Smooth muscle cell (in vitro differentiated cells): Measurements from ENCODE around the gene ZNF469. TPM values are rescaled to one million over a fixed set of nuclear protein-coding genes. Genes with fewer than 3 reads are reported as not detected.

Experiments used
- DNase-seq: peaks from one replicate; lab custom pipeline; 2025; ENCODE audit not compliant: unreplicated experiment; lab: John Stamatoyannopoulos, UW
- H2AFZ ChIP-seq: fragments of 200-600 bp; sonication (generic); 2 replicates; pipeline ENCODE4 v1.6.0; 2016; ENCODE audit warnings: antibody characterized with exemption, low read depth, mild to moderate bottlenecking
- H3F3A ChIP-seq: fragments of 200-600 bp; sonication (generic); 2 replicates; pipeline ENCODE4 v1.6.0; 2017; ENCODE audit warnings: antibody characterized with exemption, low read depth
- H3K27ac ChIP-seq: fragments of 200-600 bp; sonication (generic); 2 replicates; pipeline ENCODE4 v1.5.1; 2016; ENCODE audit warnings: low read depth, mild to moderate bottlenecking
- H3K27me3 ChIP-seq: fragments of 200-600 bp; sonication (generic); 2 replicates; pipeline ENCODE4 v1.6.1; 2016; ENCODE audit warnings: low read depth, mild to moderate bottlenecking
- H3K36me3 ChIP-seq: fragments of 200-600 bp; sonication (generic); 2 replicates; pipeline ENCODE4 v1.5.1; 2016; ENCODE audit warnings: low read depth
- H3K4me1 ChIP-seq: fragments of 200-600 bp; sonication (generic); 2 replicates; pipeline ENCODE4 v1.5.1; 2016; ENCODE audit warnings: low read depth
- H3K4me2 ChIP-seq: fragments of 200-600 bp; sonication (generic); 2 replicates; pipeline ENCODE4 v1.6.0; 2016; ENCODE audit warnings: mild to moderate bottlenecking
- H3K4me3 ChIP-seq: fragments of 200-600 bp; sonication (generic); 2 replicates; pipeline ENCODE4 v1.5.1; 2016; ENCODE audit warnings: mild to moderate bottlenecking
- H3K79me2 ChIP-seq: fragments of 200-600 bp; sonication (generic); 2 replicates; pipeline ENCODE4 v1.6.0; 2016; ENCODE audit warnings: low read depth, mild to moderate bottlenecking
- H3K9ac ChIP-seq: fragments of 200-600 bp; sonication (generic); 2 replicates; pipeline ENCODE4 v1.6.0; 2016; ENCODE audit warnings: low read depth
- H3K9me3 ChIP-seq: fragments of 200-600 bp; sonication (generic); replicated peaks from 2 replicates; pipeline ENCODE4 v1.5.1; 2016; ENCODE audit warnings: low read depth
- H4K20me1 ChIP-seq: fragments of 200-600 bp; sonication (generic); 2 replicates; pipeline ENCODE4 v1.6.0; 2016; ENCODE audit warnings: low read depth
- WGBS: methylation state at CpG from one replicate; pipeline ENCODE4 v1.1.7; 2016; ENCODE audit warnings: low lambda C conversion rate; 5-methylcytosine and 5-hydroxymethylcytosine counted together
- polyA plus RNA-seq: library from polyadenylated mRNA; unstranded; fragments of >200 nt; fragmentation: Nextera tagmentation; extraction: Ambion mirVana; gene quantifications from 2 replicates; pipeline ENCODE4 v1.2.1, GENCODE V29; 2016
- total RNA-seq: library from RNA; depleted of rRNA; stranded (reverse); fragments of >200 nt; gene quantifications from 2 replicates; pipeline ENCODE4 v1.2.3, GENCODE V29; 2014
- TF ChIP-seq, protein P1 (sequence below): fragments of 200-600 bp; sonication (generic); IDR thresholded peaks from 2 replicates; pipeline ENCODE4 v1.5.1; 2017; ENCODE audit warnings: borderline replicate concordance, mild to moderate bottlenecking, antibody characterized with exemption; ENCODE audit not compliant: insufficient read depth, poor library complexity, severe bottlenecking

The ZNF469 gene
- total and polyA plus RNA-seq, 2 experiments from 2014 or later, result 5.0 to 6.2 TPM

- Histone ChIP-seq H3K9ac (no peak overlapping the region), H3K27me3 (no peaks in the 10 kb centered on the region), H3K4me3 (no peak overlapping the region), H3K9me3 (no peaks in the 10 kb centered on the region), H4K20me1 (no peaks in the 10 kb centered on the region), H3K4me2 (no peak overlapping the region), H3K79me2 (no peaks in the 10 kb centered on the region), H3K36me3 (no peaks in the 10 kb centered on the region), H3F3A (no peaks in the 10 kb centered on the region), H3K4me1 (no peaks in the 10 kb centered on the region), H2AFZ (no peak overlapping the region), H3K27ac (no peak overlapping the region)
- TF ChIP-seq, protein P1, sequence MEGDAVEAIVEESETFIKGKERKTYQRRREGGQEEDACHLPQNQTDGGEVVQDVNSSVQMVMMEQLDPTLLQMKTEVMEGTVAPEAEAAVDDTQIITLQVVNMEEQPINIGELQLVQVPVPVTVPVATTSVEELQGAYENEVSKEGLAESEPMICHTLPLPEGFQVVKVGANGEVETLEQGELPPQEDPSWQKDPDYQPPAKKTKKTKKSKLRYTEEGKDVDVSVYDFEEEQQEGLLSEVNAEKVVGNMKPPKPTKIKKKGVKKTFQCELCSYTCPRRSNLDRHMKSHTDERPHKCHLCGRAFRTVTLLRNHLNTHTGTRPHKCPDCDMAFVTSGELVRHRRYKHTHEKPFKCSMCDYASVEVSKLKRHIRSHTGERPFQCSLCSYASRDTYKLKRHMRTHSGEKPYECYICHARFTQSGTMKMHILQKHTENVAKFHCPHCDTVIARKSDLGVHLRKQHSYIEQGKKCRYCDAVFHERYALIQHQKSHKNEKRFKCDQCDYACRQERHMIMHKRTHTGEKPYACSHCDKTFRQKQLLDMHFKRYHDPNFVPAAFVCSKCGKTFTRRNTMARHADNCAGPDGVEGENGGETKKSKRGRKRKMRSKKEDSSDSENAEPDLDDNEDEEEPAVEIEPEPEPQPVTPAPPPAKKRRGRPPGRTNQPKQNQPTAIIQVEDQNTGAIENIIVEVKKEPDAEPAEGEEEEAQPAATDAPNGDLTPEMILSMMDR, result no peak
- DNase-seq, result no peak
- 89% methylated on average over 15 of the region's 15 CpGs for WGBS
Measured at GRCh38 chr16:88356124-88356726, 26.5 kb upstream of the ZNF469 start.

- no peaks in the 10 kb centered on the region for H3K27me3 ChIP-seq
- no peak overlapping the region for H3K27ac ChIP-seq
- no peak overlapping the region for H2AFZ ChIP-seq
- no peak overlapping the region for H3K4me2 ChIP-seq
- no peaks in the 10 kb centered on the region for H3K79me2 ChIP-seq
- H3K4me3 ChIP-seq, result no peak overlapping the region
- no peaks in the 10 kb centered on the region for H4K20me1 ChIP-seq
- no peak overlapping the region for H3K9ac ChIP-seq
- 97% methylated on average over 13 of the region's 13 CpGs for WGBS
- no peaks in the 10 kb centered on the region for H3K9me3 ChIP-seq
- H3K36me3 ChIP-seq, result no peaks in the 10 kb centered on the region
- no peaks in the 10 kb centered on the region for H3F3A ChIP-seq
- TF ChIP-seq, protein P1, result no peak
- H3K4me1 ChIP-seq, result no peaks in the 10 kb centered on the region
- no peak for DNase-seq
Measured at GRCh38 chr16:88356727-88357199, 26.0 kb upstream of the ZNF469 start.

GRCh38 chr16:88357317-88358022 lies 25.3 kb upstream of the ZNF469 start:
- no peak overlapping the region for H3K9ac ChIP-seq
- DNase-seq, result no peak
- H4K20me1 ChIP-seq, result no peaks in the 10 kb centered on the region
- 94% methylated on average over 25 of the region's 26 CpGs for WGBS
- no peak overlapping the region for H3K4me2 ChIP-seq
- TF ChIP-seq, protein P1, result no peak
- H2AFZ ChIP-seq, result no peak overlapping the region
- no peak overlapping the region for H3K4me3 ChIP-seq
- no peaks in the 10 kb centered on the region for H3K36me3 ChIP-seq
- H3K27ac ChIP-seq, result no peak overlapping the region
- no peaks in the 10 kb centered on the region for H3K27me3 ChIP-seq
- no peaks in the 10 kb centered on the region for H3K79me2 ChIP-seq
- H3F3A ChIP-seq, result no peaks in the 10 kb centered on the region
- H3K9me3 ChIP-seq, result no peaks in the 10 kb centered on the region
- no peaks in the 10 kb centered on the region for H3K4me1 ChIP-seq

GRCh38 chr16:88358023-88358420 lies 24.7 kb upstream of the ZNF469 start:
- 80% methylated on average over 14 of the region's 16 CpGs for WGBS
- Histone ChIP-seq H2AFZ (no peak overlapping the region), H3K27ac (no peak overlapping the region), H3F3A (no peaks in the 10 kb centered on the region), H3K9ac (no peak overlapping the region), H3K9me3 (no peaks in the 10 kb centered on the region), H3K36me3 (no peaks in the 10 kb centered on the region), H3K4me1 (no peaks in the 10 kb centered on the region), H4K20me1 (no peaks in the 10 kb centered on the region), H3K27me3 (no peaks in the 10 kb centered on the region), H3K79me2 (no peaks in the 10 kb centered on the region), H3K4me3 (no peak overlapping the region), H3K4me2 (no peak overlapping the region)
- TF ChIP-seq, protein P1, result no peak
- no peak for DNase-seq
